IMR-90 (cell line): ENCODE measurements around the gene DOCK1. TPM values are rescaled to one million over a fixed set of nuclear protein-coding genes. Genes with fewer than 3 reads are reported as not detected.

Source experiments
- ATAC-seq: fragments of 200-7000 bp; cut with Tn5 transposase; 2 replicates; pipeline ENCODE4 v1.9.1; 2020; ENCODE audit warnings: low read depth, mild to moderate bottlenecking, moderate library complexity
- BruUV-seq: library from RNA; stranded (reverse); fragments of 400-500 nt; replicated peaks from 2 replicates; lab custom pipeline; 2021; lab: Mats Ljungman, UMichigan
- CTCF ChIA-PET: fragments of 300-600 bp; formaldehyde crosslinking; extraction: SDS; loops from one replicate; lab custom pipeline; 2021; ENCODE audit warnings: antibody characterized with exemption; lab: Yijun Ruan, JAX
- POLR2A ChIA-PET: fragments of 300-600 bp; sonication (Branson Sonifier 250); formaldehyde crosslinking; loops from one replicate; lab custom pipeline; 2022; ENCODE audit warnings: antibody characterized with exemption; ENCODE audit not compliant: unreplicated experiment; lab: Charles Lee
- DNase-seq: peaks from one replicate; pipeline ENCODE4 v3.0.0; 2013
- H2AFZ ChIP-seq: replicated peaks from 2 replicates; pipeline ENCODE3; 2013; ENCODE audit warnings: low read length, mild to moderate bottlenecking; ENCODE audit not compliant: poor library complexity
- H2AK5ac ChIP-seq: 2 replicates; pipeline ENCODE4 v1.6.1; 2013; ENCODE audit warnings: low read depth, low read length, inconsistent platforms
- H2AK9ac ChIP-seq: replicated peaks from 2 replicates; pipeline ENCODE3; 2013; ENCODE audit warnings: mild to moderate bottlenecking, low read depth, low read length, moderate library complexity; ENCODE audit not compliant: poor library complexity
- H2BK120ac ChIP-seq: 2 replicates; pipeline ENCODE4 v1.6.1; 2013; ENCODE audit warnings: low read depth, low read length, inconsistent platforms
- H2BK15ac ChIP-seq: 3 replicates; pipeline ENCODE4 v1.6.1; 2013; ENCODE audit warnings: low read depth, low read length, inconsistent platforms
- H2BK20ac ChIP-seq: 2 replicates; pipeline ENCODE4 v1.6.1; 2013; ENCODE audit warnings: low read depth, mild to moderate bottlenecking, inconsistent platforms, low read length, moderate library complexity
- H2BK5ac ChIP-seq: 2 replicates; pipeline ENCODE4 v1.6.1; 2013; ENCODE audit warnings: mild to moderate bottlenecking, low read depth, low read length, inconsistent platforms; ENCODE audit not compliant: poor library complexity, severe bottlenecking
- H3K14ac ChIP-seq: replicated peaks from 2 replicates; pipeline ENCODE4 v1.6.1; 2013; ENCODE audit warnings: low read depth, low read length, inconsistent platforms
- H3K18ac ChIP-seq: 2 replicates; pipeline ENCODE4 v1.6.1; 2013; ENCODE audit warnings: low read depth, low read length, control low read depth
- H3K23ac ChIP-seq: 2 replicates; pipeline ENCODE4 v1.6.1; 2013; ENCODE audit warnings: low read depth, low read length, inconsistent platforms
- H3K27ac ChIP-seq: 2 replicates; pipeline ENCODE4 v1.5.1; 2013; ENCODE audit warnings: mild to moderate bottlenecking, control low read depth, low read length; ENCODE audit not compliant: insufficient read depth
- H3K27me3 ChIP-seq: 2 replicates; pipeline ENCODE4 v1.6.1; 2013; ENCODE audit warnings: low read length; ENCODE audit not compliant: control insufficient read depth, insufficient read depth
- H3K36me3 ChIP-seq: 2 replicates; pipeline ENCODE4 v1.6.1; 2013; ENCODE audit warnings: low read length, mixed read lengths; ENCODE audit not compliant: control insufficient read depth, insufficient read depth
- H3K4ac ChIP-seq: 2 replicates; pipeline ENCODE4 v1.6.1; 2013; ENCODE audit warnings: low read depth, low read length, inconsistent platforms
- H3K4me1 ChIP-seq: 2 replicates; pipeline ENCODE4 v1.6.1; 2013; ENCODE audit warnings: low read length, mixed read lengths; ENCODE audit not compliant: control insufficient read depth, insufficient read depth
- H3K4me2 ChIP-seq: 2 replicates; pipeline ENCODE4 v1.6.1; 2013; ENCODE audit warnings: low read depth, mild to moderate bottlenecking, control low read depth, low read length, moderate library complexity
- H3K4me3 ChIP-seq: 2 replicates; pipeline ENCODE4 v1.5.1; 2013; ENCODE audit warnings: low read depth, mild to moderate bottlenecking, control low read depth, low read length, moderate library complexity; ENCODE audit not compliant: insufficient read depth
- H3K56ac ChIP-seq: 2 replicates; pipeline ENCODE4 v1.6.1; 2013; ENCODE audit warnings: low read length, inconsistent platforms; ENCODE audit not compliant: insufficient read depth; ENCODE audit errors: extremely low read depth
- H3K79me1 ChIP-seq, 2 experiments: 2 replicates each; pipeline ENCODE4 v1.6.1; 2013; ENCODE audit warnings: low read length in 2 of 2, inconsistent platforms in 1 of 2, low read depth in 1 of 2
- H3K9ac ChIP-seq: 2 replicates; pipeline ENCODE4 v1.6.1; 2013; ENCODE audit warnings: low read depth, low read length, control low read depth
- H3K9me1 ChIP-seq: 2 replicates; pipeline ENCODE4 v1.6.1; 2013; ENCODE audit warnings: low read length, inconsistent platforms; ENCODE audit not compliant: insufficient read depth
- H3K9me3 ChIP-seq: 2 replicates; pipeline ENCODE4 v1.6.1; 2013; ENCODE audit warnings: low read length; ENCODE audit not compliant: control insufficient read depth, insufficient read depth
- H4K20me1 ChIP-seq: 2 replicates; pipeline ENCODE4 v1.6.1; 2013; ENCODE audit warnings: low read length, inconsistent platforms; ENCODE audit not compliant: insufficient read depth
- H4K5ac ChIP-seq: 2 replicates; pipeline ENCODE4 v1.6.1; 2013; ENCODE audit warnings: mild to moderate bottlenecking, low read depth, low read length, control low read depth
- H4K8ac ChIP-seq, 2 experiments: 2 replicates each; pipeline ENCODE4 v1.6.1; 2013; ENCODE audit warnings: low read depth in 2 of 2, low read length in 2 of 2, control low read depth in 1 of 2, inconsistent platforms in 1 of 2
- H4K91ac ChIP-seq: 2 replicates; pipeline ENCODE4 v1.6.1; 2013; ENCODE audit warnings: low read depth, low read length, inconsistent platforms; ENCODE audit not compliant: insufficient read depth
- CEBPB ChIP-seq: IDR thresholded peaks from 2 replicates; pipeline ENCODE4 v1.6.1; 2012; ENCODE audit warnings: low read depth, low read length, improper control_type of control experiment
- FOS ChIP-seq: fragments of 150-350 bp; IDR thresholded peaks from 2 replicates; pipeline ENCODE4 v1.6.1; 2016; ENCODE audit warnings: low read depth, low read length
- MAFK ChIP-seq: IDR thresholded peaks from 2 replicates; pipeline ENCODE4 v1.6.1; 2012; ENCODE audit warnings: low read depth, low read length, improper control_type of control experiment
- POLR2A ChIP-seq: IDR thresholded peaks from 2 replicates; pipeline ENCODE4 v1.6.1; 2012; ENCODE audit warnings: mild to moderate bottlenecking, low read depth, low read length
- WGBS, 2 experiments: methylation state at CpG; one replicate each; pipeline versions ENCODE4 v1.1.5 to v1.1.7; 2013; ENCODE audit warnings: missing lambda C conversion rate in 2 of 2; ENCODE audit not compliant: insufficient read length in 1 of 2; ENCODE audit errors: extremely low coverage in 2 of 2; 5-methylcytosine and 5-hydroxymethylcytosine counted together
- dilution Hi-C: fragments of 300-500 bp; cut with HindIII; formaldehyde crosslinking; loops from one replicate; pipeline ENCODE4 v1.14.3; 2018; ENCODE audit warnings: low sequenced_read_pairs; ENCODE audit not compliant: unreplicated experiment
- in situ Hi-C: fragments of 300-500 bp; cut with MboI; formaldehyde crosslinking; loops from 3 replicates; pipeline ENCODE4 v1.14.3; 2019; ENCODE audit warnings: low sequenced_read_pairs, inconsistent platforms, mixed read lengths
- intact Hi-C: fragments of 100-400 bp; cut with micrococcal nuclease; formaldehyde crosslinking; loops from 2 replicates; pipeline ENCODE4 v1.10.0; 2022
- polyA plus RNA-seq, 3 experiments: library from polyadenylated mRNA; depleted of rRNA; stranded (reverse); fragments of >200 nt; gene quantifications; 2 replicates each; pipeline ENCODE4 v1.2.3, GENCODE V29; 2012; ENCODE audit warnings: low replicate concordance in 1 of 3
- total RNA-seq: library from RNA; depleted of rRNA; stranded (reverse); fragments of >200 nt; gene quantifications from 2 replicates; pipeline ENCODE4 v1.2.3, GENCODE V29; 2012
- TF ChIP-seq, protein P1 (sequence below): conservative IDR thresholded peaks from 2 replicates; pipeline ENCODE4 v1.5.1; 2012; ENCODE audit warnings: mild to moderate bottlenecking, low read depth, low read length, improper control_type of control experiment

The DOCK1 gene
- total and polyA plus RNA-seq, 2 of the 4 experiments (the other 2 are of a cell fraction), result 28.2 to 71.0 TPM

DNA sequence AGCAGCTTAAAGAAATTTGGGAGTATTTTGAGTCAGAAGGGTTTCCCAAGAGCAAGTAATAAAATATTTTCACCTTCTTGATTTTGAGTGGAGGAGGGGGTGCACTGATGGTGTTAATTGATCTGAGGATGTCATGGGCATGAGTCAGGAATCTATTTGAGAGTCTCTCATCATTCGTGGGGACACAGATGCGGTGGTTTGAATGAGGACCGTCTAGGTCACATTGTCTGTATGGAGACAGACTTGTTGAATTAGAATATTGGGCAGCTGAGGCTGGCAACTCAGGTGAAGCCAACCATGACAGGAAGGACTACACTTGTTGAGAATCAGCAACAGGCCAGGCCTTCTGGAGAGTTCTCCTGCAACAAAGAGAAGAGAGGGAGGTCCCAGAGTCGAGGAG, 164.2 kb downstream of the DOCK1 start:
- in situ Hi-C loops, result no loop called here

More for the DNA sequence above, 164.2 kb downstream of the DOCK1 start:
- Histone ChIP-seq H3K27me3 (no peaks in the 10 kb centered on the region), H3K36me3 (peaks cover 52% of the 10 kb centered on the region), H2AK9ac (no peak overlapping the region), H2AK5ac (no peak overlapping the region), H3K4ac (no peak overlapping the region), H3K18ac (no peak overlapping the region), H3K14ac (no peak overlapping the region), H3K9ac (no peak overlapping the region), H3K56ac (no peak overlapping the region), H3K4me2 (no peak overlapping the region), H2BK20ac (no peak overlapping the region), H2BK15ac (no peak overlapping the region), H4K5ac (no peak overlapping the region), H3K9me3 (no peaks in the 10 kb centered on the region), H3K79me1 (peaks cover 4 to 7% of the 10 kb centered on the region in 2 experiments; a peak in 2 of 4 replicates), H3K9me1 (peaks cover 12% of the 10 kb centered on the region), H4K20me1 (no peaks in the 10 kb centered on the region), H3K27ac (no peak overlapping the region), H3K4me1 (no peaks in the 10 kb centered on the region), H3K4me3 (no peak overlapping the region), H2AFZ (no peak overlapping the region), H3K23ac (no peak overlapping the region), H2BK5ac (no peak overlapping the region), H4K8ac (no peak overlapping the region), H2BK120ac (no peak overlapping the region), H4K91ac (no peak overlapping the region)
- dilution Hi-C loops (no loop called here), intact Hi-C loops (no loop called here)
- no TSS peak for BruUV-seq
- WGBS, 2 experiments, result no CpG with 5 or more reads among the region's 4 CpGs
- ATAC-seq (no peak), DNase-seq (no peak)
- CTCF ChIA-PET, result interaction anchor here (0.7 kb wide), 1 partner anchor 733 kb away, joined by 3 read pairs; no protein-coding TSS in a partner anchor
- POLR2A ChIA-PET, result interaction anchor here (0.6 kb wide), 1 partner anchor 45 kb away, joined by 3 read pairs; no protein-coding TSS in a partner anchor
- TF ChIP-seq, protein P1, sequence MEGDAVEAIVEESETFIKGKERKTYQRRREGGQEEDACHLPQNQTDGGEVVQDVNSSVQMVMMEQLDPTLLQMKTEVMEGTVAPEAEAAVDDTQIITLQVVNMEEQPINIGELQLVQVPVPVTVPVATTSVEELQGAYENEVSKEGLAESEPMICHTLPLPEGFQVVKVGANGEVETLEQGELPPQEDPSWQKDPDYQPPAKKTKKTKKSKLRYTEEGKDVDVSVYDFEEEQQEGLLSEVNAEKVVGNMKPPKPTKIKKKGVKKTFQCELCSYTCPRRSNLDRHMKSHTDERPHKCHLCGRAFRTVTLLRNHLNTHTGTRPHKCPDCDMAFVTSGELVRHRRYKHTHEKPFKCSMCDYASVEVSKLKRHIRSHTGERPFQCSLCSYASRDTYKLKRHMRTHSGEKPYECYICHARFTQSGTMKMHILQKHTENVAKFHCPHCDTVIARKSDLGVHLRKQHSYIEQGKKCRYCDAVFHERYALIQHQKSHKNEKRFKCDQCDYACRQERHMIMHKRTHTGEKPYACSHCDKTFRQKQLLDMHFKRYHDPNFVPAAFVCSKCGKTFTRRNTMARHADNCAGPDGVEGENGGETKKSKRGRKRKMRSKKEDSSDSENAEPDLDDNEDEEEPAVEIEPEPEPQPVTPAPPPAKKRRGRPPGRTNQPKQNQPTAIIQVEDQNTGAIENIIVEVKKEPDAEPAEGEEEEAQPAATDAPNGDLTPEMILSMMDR, result no peak
- no peak for TF ChIP-seq CEBPB
- no peak for TF ChIP-seq FOS
- TF ChIP-seq POLR2A, result no peak
- TF ChIP-seq MAFK, result no peak
